Skeletal muscle cell (primary cell): Measurements from ENCODE around the gene ALDH3B1.
A peak's percentile ranks its signal among the peaks of the same experiment; 100 is the strongest.
"Not testable (repeated sequence)": the region's sequence is repeated elsewhere in the genome, so short reads cannot be mapped to it uniquely, and the experiment has no call there.

Experiments
- DNase-seq: peaks from one replicate; pipeline ENCODE4 v3.0.0-alpha.2; 2010; ENCODE audit warnings: low read depth
- H3K4me3 ChIP-seq: 2 replicates; pipeline ENCODE4 v1.5.1; 2011; ENCODE audit warnings: low read depth, mild to moderate bottlenecking, control low read depth, low read length, moderate library complexity

ALDH3B1 gene, protein sequence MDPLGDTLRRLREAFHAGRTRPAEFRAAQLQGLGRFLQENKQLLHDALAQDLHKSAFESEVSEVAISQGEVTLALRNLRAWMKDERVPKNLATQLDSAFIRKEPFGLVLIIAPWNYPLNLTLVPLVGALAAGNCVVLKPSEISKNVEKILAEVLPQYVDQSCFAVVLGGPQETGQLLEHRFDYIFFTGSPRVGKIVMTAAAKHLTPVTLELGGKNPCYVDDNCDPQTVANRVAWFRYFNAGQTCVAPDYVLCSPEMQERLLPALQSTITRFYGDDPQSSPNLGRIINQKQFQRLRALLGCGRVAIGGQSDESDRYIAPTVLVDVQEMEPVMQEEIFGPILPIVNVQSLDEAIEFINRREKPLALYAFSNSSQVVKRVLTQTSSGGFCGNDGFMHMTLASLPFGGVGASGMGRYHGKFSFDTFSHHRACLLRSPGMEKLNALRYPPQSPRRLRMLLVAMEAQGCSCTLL

DNA sequence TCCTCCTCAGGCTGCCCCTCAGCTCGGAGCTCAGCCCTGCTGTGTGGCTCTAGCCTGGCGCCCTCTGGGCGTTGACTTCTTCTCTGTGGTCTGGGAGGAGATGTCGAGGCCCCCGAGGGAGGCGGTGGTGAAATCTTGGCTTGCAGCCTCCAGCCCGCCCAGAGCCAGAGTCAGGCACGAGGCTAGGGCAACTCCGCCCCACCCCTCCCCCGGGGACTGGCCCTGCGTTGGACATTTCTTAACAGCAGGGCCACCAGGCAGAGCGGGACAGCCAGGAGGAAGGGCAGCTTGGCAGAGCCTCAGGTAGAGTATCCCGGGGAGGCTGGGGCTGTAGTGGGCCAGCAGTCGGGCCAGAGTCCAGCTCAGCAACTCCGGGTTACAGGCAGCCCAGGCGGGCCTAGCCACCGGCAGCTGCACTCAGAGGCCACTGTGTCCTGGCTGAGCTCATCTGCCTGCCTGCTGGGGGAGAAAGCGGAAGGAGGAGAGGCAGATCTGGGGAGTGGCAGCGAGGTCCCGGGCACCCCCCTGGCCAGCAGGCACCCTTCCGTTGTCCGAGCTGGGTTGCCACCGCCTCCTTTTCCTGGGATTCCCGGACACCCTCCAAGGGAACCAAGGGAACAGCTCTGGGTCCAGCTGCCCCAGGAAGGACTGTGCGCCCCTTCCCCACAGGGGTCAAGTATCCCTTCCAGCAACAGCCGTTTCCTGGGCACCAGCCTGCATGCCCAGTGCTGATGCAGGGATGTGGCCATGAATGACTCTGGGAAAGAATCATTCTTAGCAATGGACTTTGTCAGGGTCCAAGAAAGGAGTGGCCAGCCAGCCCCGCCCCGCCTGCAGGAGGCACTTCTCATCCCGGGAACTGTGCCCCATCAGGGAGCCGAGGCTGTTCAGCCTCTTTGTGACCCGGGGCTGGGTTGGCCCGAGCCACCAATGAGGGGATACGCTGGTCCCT is at the start of gene ALDH3B1:
ALDH3B1 (plus strand) TSS at position 238 of the 952 bp plus-strand sequence. CDS start 4,971 bp downstream, outside the sequence.
- H3K4me3 ChIP-seq = peak within 1 kb of the TSS; percentile 40
- peak; percentile 55 for DNase-seq

DNA sequence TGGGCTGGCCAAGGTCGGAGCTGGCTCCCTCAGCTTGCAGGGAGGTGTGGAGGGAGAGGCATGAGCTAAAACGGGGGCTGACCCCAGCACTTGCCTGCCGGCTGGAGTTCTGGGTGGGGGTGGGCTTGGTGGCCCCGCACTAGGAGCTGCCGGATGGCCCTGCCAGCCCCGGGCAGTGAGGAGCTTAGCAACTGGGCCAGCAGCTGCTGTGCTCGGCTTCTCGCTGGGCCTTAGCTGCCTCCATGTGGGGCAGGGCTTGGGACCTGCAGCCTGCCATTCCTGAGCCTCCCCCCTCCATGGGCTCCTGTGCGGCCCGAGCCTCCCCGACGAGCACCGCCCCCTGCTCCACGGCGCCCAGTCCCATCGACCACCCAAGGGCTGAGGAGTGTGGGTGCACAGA is 46.9 kb upstream of the ALDH3B1 start:
- H3K4me3 ChIP-seq, DNase-seq: not testable (repeated sequence)

GRCh38 chr11:67963879-67964278 is 46.2 kb upstream of the ALDH3B1 start:
- DNase-seq, H3K4me3 ChIP-seq: not testable (repeated sequence)

DNA sequence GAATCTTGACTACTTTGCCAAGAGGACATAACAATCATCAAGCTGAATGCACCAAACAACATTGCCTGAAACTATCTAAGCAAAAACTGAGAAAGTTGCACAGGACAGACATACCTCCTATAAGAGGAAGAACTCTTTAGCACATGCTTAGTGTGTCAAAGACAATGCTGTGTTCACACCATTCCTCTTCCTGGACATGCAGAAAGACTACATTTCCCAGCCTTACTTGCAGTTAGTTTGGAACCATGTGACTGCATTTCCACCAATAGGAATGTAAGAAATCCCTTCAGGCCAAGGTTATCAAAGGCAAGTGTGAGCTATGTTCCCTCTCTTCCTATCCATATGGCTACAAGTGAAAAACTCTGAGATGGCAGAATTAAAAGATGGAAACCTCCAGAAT is 45.4 kb upstream of the ALDH3B1 start:
- H3K4me3 ChIP-seq, DNase-seq: not testable (repeated sequence)

DNA sequence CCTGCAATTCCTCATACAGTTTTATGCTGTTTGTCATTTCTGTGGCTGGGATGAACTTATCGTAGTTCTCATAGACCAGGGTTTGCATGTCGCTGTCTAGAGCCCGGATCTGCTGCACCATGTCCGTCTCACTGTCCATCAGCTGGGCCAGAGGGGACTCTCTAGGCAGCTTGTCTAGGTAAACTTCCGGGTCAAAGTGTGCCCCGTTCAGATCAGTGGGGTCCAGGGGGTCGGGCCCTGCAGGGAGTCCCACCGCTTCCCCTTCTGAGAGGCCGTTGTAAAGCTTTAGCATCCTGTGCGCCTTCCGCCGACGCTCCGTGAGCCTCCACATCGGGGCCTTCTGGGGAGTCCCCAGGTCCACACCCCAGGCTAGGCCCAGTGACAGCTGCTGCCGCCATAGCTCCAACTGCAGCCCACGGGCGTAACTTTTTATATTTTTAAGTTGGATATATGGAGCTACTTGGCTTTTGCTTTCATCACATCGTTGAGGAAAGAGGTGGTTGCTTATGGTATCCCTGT is 44.2 kb upstream of the ALDH3B1 start:
- H3K4me3 ChIP-seq = not testable (repeated sequence)

GRCh38 chr11:67974746-67975145 is 35.4 kb upstream of the ALDH3B1 start:
- not testable (repeated sequence) for DNase-seq, H3K4me3 ChIP-seq

More for the DNA sequence above, 44.2 kb upstream of the ALDH3B1 start:
- DNase-seq = not testable (repeated sequence)

DNA sequence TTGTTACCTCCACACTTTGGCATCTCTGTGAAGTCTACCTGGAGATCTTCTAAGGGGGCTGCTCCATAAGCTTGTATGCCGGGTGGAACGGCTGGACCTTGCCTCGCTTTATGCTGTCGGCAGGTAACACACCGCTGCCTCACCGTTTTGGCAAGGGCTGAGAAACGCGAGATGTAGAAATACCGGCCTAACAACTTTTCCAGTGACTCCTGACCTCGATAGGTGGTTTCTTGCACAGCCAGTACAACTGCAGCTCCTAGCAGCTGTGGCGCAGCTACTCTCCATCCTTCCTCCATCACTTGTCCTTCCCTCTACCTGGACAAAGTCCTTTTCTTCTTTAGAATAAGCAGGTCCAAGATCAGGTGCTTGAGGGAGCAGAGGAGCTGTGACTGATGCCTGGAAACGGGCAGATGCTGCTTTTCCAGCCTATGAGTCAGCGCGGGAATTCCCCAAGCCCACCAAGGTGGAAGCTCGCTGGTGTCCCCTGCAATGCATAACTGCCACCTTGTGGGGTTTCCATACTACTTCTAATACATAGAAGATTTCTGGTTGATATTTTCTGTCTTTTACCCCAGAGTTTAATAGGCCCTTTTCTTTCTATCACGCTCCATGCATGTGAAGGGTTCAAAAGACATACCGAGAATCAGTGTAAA is 31.2 kb upstream of the ALDH3B1 start:
- not testable (repeated sequence) for H3K4me3 ChIP-seq, DNase-seq

DNA sequence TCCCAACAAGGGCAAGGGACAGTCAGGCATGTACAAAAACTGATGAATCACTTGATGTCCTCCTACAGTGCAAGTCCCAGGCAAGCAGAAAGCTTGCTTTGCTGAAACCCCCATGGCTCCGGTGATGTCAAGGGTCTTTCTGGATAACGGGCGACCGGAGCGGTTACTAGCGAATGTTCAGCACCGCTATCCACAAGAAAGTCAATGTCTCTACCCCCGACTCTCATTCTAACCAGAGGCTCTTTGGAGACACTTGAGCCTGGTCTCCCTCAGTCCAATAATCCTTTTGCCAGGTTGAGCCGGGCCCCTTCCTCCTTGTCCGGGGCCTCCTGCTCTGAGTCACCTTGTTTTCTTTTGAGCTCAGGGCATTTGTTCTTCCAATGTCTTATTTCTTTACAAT is 28.9 kb upstream of the ALDH3B1 start:
- not testable (repeated sequence) for DNase-seq, H3K4me3 ChIP-seq

- DNase-seq, H3K4me3 ChIP-seq: not testable (repeated sequence)
Measured at GRCh38 chr11:67982255-67982857, 27.8 kb upstream of the ALDH3B1 start.

- no peak for DNase-seq
- no peak overlapping the region for H3K4me3 ChIP-seq
Measured at GRCh38 chr11:67983951-67984350, 26.2 kb upstream of the ALDH3B1 start.

- H3K4me3 ChIP-seq, DNase-seq: not testable (repeated sequence)
Measured at GRCh38 chr11:67985302-67985701, 24.8 kb upstream of the ALDH3B1 start.

GRCh38 chr11:67990546-67991346 is 19.4 kb upstream of the ALDH3B1 start:
- H3K4me3 ChIP-seq = peak overlapping the region; percentile 7
- DNase-seq = not testable (repeated sequence)

GRCh38 chr11:67991347-67992121 is 18.6 kb upstream of the ALDH3B1 start:
- H3K4me3 ChIP-seq, DNase-seq: not testable (repeated sequence)

DNA sequence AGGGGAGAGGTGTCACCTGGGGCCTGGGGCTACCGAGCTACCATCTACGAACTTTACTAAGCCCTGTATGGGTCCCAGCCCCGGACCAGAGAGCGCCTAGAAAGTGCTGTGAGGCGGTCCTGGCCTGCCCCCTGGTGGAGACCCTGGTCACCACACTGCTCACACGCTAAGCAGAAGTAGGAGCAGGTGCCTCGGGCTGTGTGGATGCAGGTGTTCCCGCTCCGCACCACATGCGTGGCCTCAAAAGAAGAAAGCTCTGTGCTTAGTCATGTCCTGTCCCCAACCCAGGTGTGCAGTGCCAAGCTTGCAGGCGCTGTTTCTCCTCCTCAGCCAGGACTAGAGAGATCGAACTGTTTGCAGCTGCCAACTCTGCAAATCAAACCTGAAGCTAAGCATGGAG is 16.3 kb upstream of the ALDH3B1 start:
- not testable (repeated sequence) for H3K4me3 ChIP-seq, DNase-seq

- H3K4me3 ChIP-seq, DNase-seq: not testable (repeated sequence)
Measured at GRCh38 chr11:67994387-67994786, 15.7 kb upstream of the ALDH3B1 start.

DNA sequence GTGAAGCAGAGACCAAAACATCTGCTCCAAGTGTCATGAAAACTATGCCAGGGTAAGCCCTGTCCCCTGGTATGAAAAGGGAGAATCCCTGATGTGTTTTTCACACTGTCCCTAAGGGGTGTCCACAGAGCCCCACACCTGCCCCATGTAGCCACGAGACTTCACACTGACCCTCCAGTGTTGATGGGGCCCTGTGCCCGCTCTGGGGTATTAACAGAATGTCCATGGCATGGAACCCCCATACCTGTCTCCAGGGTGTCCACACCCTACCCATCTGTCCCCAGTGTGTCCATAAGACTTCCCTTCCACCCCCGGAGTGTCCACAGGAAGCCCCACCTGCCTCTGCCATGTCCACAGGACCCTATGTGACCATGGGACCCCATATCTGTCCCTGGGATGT is 15.0 kb upstream of the ALDH3B1 start:
- DNase-seq, H3K4me3 ChIP-seq: not testable (repeated sequence)

- not testable (repeated sequence) for H3K4me3 ChIP-seq, DNase-seq
Measured at GRCh38 chr11:67995579-67995978, 14.5 kb upstream of the ALDH3B1 start.
